ENCODE results near the gene PPIP5K2. TPM values are rescaled to one million over a fixed set of nuclear protein-coding genes. Genes with fewer than 3 reads are reported as not detected.
A peak's percentile ranks its signal among the peaks of the same experiment; 100 is the strongest.
"Not testable (repeated sequence)": the region's sequence is repeated elsewhere in the genome, so short reads cannot be mapped to it uniquely, and the experiment has no call there.

PPIP5K2 gene
- total RNA-seq, result 103 TPM

GRCh38 chr5:103119765-103120606, at the start of gene PPIP5K2, which contains the start of gene GIN1:
TSS of gene PPIP5K2 (plus strand) at chr5:103120301. CDS start at chr5:103129590, 9,289 bp downstream.
TSS of gene GIN1 (minus strand) at chr5:103120138. CDS start at chr5:103108707, 11,431 bp downstream.
- peak; percentile 99 for ATAC-seq
- intact Hi-C loops (cut with DNase I), result no loop called here
- peak; percentile 96 for DNase-seq (ENCODE audit: low spot score)

DNA sequence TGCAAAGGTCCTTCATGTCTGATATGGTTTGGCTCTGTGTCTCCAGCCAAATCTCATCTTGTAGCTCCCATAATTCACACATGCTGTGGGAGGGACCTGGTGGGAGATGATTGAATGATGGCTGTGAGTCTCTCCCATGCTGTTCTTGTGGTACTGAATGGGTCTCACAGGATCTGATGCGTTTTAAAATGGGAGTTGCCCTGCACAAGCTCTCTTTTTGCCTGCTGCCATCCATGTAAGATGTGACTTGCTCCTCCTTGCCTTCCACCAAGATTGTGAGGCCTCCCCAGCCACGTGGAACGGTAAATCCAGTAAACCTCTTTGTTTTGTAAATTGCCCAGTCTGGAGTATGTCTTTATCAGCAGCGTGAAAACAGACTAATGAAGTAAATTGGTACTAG, 46.6 kb upstream of the PPIP5K2 start:
- ATAC-seq; DNase-seq (ENCODE audit: low spot score); intact Hi-C loops (cut with DNase I): not testable (repeated sequence)

- DNase-seq (ENCODE audit: low spot score) (no peak), ATAC-seq (no peak)
- intact Hi-C loops (cut with DNase I), result no loop called here
Measured at GRCh38 chr5:103075442-103075841, 44.7 kb upstream of the PPIP5K2 start.

DNA sequence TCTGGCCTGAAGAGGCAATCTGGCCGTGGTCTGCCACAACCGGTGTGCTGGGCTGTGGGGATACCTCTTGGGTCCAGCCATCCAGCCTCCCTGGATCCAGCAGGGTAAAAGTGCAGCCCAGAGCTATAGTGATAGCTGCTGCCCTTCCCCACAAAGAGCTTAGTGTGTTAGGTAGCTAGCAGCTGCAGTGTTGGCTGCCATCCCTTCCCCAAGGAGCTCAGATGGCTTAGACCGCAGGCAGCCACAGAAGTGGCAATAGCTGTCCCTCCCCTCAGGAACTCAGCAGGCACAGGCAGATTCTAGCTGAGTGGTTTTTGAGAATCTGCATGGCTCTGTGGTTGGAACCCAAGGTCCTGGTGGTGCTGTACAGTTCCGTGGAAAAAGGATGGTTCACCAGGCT, 40.3 kb upstream of the PPIP5K2 start:
- DNase-seq (ENCODE audit: low spot score) (no peak), ATAC-seq (no peak)
- intact Hi-C loops (cut with DNase I), result no loop called here

DNA sequence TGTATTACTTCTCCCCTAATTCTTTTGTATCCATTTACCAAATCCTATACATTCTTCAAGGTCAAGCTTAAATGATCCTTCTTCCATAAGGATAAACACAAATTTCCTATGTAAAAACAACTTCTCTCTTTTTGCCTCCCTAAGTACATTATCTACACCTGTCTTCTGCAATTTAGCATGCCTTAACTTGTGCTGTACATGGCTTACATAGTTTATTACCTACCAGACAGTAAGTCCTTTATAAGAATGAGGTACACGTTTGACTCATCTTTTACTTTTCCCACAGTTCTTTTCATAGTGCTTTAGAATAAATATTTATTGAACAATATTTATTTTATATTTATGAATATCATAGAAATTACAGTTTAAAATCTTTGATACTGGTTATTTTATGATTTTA, 33.6 kb upstream of the PPIP5K2 start:
- intact Hi-C loops (cut with DNase I), result no loop called here

DNA sequence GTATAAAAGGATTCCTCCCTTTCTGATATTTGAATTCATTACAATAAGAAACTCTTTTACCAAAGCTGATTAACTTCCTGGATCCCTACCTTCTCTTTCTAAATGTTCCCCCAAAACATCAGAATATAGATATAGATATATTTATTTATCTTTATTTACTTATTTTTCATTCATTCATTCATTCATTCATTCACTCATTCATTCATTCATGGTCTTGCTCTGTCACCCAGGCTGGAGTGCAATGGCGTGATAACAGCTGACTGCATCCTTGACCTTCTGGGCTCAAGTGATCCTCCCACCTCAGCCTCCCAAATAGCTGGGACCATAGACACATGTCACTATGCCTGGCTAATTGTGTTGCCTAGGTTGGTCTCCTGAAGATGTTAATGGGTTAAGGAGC, 30.8 kb upstream of the PPIP5K2 start:
- intact Hi-C loops (cut with DNase I), result no loop called here
- no peak for DNase-seq (ENCODE audit: low spot score)
- ATAC-seq, result no peak

More for the DNA sequence above, 33.6 kb upstream of the PPIP5K2 start:
- DNase-seq (ENCODE audit: low spot score) (no peak), ATAC-seq (no peak)

DNA sequence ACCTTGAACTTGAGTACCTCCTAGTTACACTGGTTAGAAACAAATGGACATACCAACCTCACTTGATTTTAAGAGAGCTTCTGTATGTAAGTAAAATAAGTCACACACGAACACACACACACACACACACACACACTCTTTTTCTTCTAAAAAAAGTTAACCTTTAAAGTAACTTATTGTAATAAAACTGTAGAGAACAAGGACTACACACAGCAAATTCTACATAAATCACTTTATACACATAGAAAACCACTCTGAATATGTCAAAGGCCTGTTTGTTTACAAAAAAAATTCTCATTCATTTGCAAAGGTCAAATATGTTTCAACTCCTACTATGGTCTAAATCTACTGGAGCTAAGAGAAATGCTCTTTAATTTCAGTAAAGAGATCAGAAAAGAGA, 29.3 kb upstream of the PPIP5K2 start:
- no peak for ATAC-seq
- no peak for DNase-seq (ENCODE audit: low spot score)
- intact Hi-C loops (cut with DNase I), result no loop called here

GRCh38 chr5:103092676-103093075, 27.4 kb upstream of the PPIP5K2 start:
- ATAC-seq (no peak), DNase-seq (ENCODE audit: low spot score) (no peak)
- intact Hi-C loops (cut with DNase I), result no loop called here

- ATAC-seq (no peak), DNase-seq (ENCODE audit: low spot score) (no peak)
- intact Hi-C loops (cut with DNase I), result no loop called here
Measured at GRCh38 chr5:103093727-103094126, 26.4 kb upstream of the PPIP5K2 start.

GRCh38 chr5:103094737-103095136, 25.4 kb upstream of the PPIP5K2 start:
- ATAC-seq (no peak), DNase-seq (ENCODE audit: low spot score) (no peak)
- intact Hi-C loops (cut with DNase I), result no loop called here

- intact Hi-C loops (cut with DNase I), result no loop called here
Measured at GRCh38 chr5:103098993-103099392, 21.1 kb upstream of the PPIP5K2 start.

DNA sequence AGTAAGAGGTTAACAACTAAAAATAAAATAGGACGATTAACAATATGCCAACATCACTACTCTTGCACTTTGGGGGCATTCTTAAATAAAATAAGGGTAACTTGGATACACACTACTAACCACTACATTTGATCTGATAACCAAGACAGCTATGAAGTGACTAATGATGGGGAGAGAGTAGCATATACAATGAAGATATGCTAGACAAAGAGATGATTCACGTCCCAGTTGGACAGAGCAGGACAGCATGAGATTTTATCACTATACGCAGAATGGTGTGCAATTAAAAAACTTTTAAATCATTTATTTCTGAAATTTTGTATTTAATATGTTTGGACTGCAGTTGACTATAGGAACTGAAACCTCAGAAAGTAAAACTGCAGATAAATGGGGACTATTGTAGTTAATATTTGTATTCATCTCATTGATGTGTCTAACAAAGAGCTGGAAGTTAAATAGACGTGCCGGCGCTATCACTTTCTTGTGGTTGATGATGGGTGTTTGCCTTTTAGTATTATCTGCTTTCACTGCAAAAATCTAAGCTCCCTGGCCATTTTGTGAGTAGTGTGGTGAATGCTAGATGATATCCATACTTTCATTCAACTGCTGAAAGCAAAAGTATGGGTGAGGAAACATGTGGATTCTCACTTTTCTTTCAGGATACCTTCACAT, 18.9 kb upstream of the PPIP5K2 start:
- DNase-seq (ENCODE audit: low spot score), result no peak
- intact Hi-C loops (cut with DNase I), result no loop called here
- no peak for ATAC-seq

More at GRCh38 chr5:103098993-103099392, 21.1 kb upstream of the PPIP5K2 start:
- no peak for ATAC-seq
- DNase-seq (ENCODE audit: low spot score), result no peak

DNA sequence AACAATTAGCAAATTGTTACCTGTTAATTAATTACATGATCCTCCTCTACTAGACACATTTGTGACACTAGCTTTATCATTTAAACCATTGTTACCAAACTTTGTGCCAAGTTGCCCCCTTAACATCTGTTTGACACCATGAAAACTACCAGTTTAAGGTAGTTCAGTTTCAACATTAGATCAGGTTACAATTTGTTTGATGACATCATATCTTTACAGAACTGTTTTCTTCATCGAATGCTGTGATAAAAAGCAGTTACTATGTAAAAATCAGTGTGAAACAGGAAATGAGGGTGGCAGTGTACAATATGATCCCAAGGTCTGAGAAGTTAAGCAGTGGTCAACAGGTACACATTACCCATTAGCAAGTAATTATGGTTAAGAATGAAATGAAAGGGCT, 17.9 kb upstream of the PPIP5K2 start:
- no peak for DNase-seq (ENCODE audit: low spot score)
- ATAC-seq, result no peak
- intact Hi-C loops (cut with DNase I), result no loop called here

DNA sequence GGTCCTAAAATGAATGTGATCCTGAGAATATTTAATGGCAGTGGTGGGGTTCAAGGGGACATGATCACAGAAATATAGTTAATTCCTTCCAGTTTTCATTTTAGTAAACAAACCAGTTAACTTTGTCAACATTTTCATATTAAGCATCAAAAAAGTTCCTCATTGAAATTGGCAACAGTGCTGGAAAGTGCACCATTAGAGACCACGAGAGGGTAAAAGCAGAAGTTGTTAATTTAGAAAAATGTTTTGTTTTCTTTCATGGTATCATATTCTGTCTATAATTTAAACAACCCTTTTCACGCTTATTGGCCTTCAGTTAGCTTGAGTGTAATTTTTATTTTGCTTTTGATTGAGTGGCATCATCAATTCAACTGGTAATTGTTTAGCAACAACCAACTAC, 12.0 kb upstream of the PPIP5K2 start:
- no peak for DNase-seq (ENCODE audit: low spot score)
- ATAC-seq, result no peak
- intact Hi-C loops (cut with DNase I), result no loop called here

GRCh38 chr5:103109277-103109676, 10.8 kb upstream of the PPIP5K2 start:
- intact Hi-C loops (cut with DNase I), result no loop called here
- ATAC-seq (no peak), DNase-seq (ENCODE audit: low spot score) (no peak)

- intact Hi-C loops (cut with DNase I), result no loop called here
- DNase-seq (ENCODE audit: low spot score), result no peak
- no peak for ATAC-seq
Measured at GRCh38 chr5:103110403-103110802, 9.7 kb upstream of the PPIP5K2 start.

- intact Hi-C loops (cut with DNase I), result no loop called here
- DNase-seq (ENCODE audit: low spot score) (no peak), ATAC-seq (no peak)
Measured at GRCh38 chr5:103111468-103111867, 8.6 kb upstream of the PPIP5K2 start.

DNA sequence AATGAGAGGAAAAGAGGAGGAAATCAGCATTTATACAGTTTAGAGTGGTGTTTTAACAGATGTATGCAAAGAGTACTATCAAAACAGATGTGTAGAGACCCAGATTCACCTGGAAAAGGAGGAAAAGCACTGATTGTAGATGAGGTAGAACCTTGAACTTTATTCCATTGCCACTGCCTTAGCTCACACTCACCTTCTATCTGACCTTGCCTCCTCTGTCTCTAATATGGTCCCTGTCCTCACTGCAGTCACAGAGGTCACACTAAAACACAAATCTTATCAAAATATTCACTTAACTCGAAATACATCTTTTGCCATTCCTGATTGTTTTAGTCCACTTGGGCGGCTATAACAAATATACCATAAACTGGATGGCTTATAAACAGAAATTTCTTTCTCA, 7.2 kb upstream of the PPIP5K2 start:
- intact Hi-C loops (cut with DNase I), result no loop called here
- DNase-seq (ENCODE audit: low spot score), result no peak
- ATAC-seq, result no peak

DNA sequence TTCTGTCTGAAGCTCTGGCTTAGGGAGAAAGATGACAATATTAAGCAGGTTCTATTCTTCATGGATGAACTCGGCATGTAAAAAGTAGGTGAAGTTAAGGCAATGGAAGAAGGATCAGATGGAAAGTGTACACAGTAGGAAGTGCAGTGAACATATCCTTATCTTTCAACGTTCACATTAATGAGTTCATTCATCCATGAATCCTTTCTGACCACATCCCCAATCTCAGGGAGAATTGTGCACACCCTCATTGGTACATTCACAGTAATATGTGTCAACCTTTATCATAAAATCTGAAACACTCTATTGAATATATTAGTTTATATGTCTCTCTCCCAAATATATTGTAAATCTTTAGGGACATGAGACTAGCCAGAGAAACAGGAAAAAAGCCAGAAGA, 5.7 kb upstream of the PPIP5K2 start:
- no peak for ATAC-seq
- no peak for DNase-seq (ENCODE audit: low spot score)
- intact Hi-C loops (cut with DNase I), result no loop called here

GRCh38 chr5:103117471-103117991, 2.6 kb upstream of the PPIP5K2 start:
- intact Hi-C loops (cut with DNase I), result no loop called here
- no peak for DNase-seq (ENCODE audit: low spot score)
- ATAC-seq, result no peak
